HG03039 (cell line): Measurements from ENCODE around the gene TIMMDC1.

ENCODE experiments used
- ATAC-seq: cut with Tn5 transposase; IDR thresholded peaks from one replicate; pipeline ENCODE4 v1.9.1; 2021; ENCODE audit warnings: mild to moderate bottlenecking, moderate library complexity; ENCODE audit not compliant: unreplicated experiment

The TIMMDC1 gene, protein sequence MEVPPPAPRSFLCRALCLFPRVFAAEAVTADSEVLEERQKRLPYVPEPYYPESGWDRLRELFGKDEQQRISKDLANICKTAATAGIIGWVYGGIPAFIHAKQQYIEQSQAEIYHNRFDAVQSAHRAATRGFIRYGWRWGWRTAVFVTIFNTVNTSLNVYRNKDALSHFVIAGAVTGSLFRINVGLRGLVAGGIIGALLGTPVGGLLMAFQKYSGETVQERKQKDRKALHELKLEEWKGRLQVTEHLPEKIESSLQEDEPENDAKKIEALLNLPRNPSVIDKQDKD

GRCh38 chr3:119498186-119499011, at the start of gene TIMMDC1:
TSS of gene TIMMDC1 (plus strand) at chr3:119498547. CDS start at chr3:119498734, 187 bp downstream.
- ATAC-seq, result peak; percentile 99

DNA sequence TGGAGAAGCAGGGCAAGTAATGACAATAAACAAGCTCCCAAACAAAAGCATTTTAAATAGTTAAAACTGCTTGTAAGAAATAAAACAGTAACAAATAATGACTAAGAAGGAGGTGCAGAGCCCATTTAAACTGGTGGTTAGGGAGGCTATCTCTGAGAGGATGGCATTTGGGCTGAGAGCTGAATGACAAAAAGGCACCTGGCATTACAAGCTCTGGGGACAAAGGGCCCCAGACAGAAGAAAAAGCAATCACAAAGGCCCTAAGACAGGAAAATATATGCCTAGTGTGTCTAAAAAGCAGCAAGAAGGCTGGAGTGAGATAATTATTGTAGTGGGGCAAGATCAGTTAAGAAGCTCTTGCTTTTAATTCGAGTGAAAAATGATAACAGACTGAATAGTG, 44.5 kb upstream of the TIMMDC1 start:
- no peak for ATAC-seq

DNA sequence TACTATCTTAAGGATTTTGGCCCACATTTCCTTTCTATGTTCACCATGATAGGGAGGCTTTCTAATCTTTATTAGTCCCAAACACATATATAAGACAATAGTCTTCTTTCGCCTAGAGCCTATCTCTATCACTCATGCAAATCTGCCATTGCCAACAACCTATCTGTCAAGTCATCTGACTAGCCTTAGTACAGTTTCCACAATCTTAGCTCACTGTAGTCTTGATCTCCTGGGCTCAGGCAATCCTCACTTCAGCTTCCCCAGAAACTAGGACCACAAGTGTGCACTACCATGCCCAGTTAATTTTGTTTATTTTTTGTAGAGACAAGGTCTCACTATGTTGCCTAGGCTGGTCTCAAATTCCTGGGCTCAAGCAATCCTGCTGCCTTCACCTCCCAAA, 41.9 kb upstream of the TIMMDC1 start:
- no peak for ATAC-seq

GRCh38 chr3:119457246-119457645, 41.1 kb upstream of the TIMMDC1 start:
- no peak for ATAC-seq

DNA sequence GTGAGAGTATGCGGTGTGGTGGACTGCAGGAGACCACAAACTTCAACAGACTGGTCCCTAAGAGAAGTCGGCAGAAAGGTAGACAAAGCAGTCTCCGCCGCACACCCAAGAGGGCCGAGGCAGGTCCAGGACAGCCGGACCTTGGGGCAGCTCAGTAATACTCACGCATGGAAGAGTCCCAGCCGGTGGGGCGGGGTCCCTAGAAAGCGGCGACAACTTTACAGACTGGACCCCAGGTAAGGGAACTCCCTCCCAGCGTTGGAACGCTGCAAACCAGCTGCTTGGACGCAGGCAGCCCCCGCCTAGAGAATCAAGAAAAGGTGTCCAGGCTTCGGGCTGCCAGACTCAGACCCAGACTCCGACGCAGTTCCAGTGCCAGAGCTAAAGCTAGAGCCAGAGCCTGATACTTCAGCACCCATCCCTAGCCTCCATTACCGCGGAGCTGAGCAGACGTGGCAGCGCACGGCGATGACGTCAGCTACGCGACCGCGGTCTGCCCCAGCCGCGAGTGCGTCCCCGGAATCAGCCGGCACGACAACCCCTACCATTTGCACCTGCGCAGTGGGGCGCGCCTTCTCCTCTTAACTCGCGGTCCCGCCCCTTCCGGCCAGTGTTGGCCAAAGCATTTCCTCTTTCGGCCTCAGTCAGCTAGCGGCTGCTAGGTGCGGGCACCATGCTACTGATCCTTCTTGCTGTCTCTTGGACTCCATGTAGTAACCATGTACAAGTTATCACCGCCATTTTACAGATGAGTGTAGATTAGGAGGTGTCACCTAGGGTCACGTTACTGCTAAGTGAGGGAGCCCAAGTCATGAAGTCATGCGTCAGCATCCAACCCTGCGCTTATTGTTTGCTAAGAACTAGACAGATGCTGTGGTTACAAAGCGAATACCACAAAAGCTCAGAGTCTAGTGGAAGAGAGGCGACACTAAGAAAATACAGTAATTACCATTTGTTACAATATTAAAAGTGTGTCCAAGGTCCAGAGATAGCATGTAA, 34.9 kb upstream of the TIMMDC1 start, which contains the start of gene TMEM39A:
Gene TMEM39A (minus strand): TSS at position 445 of the 999 bp plus-strand sequence. CDS start 1,541 bp downstream, outside the sequence.
- ATAC-seq, result peak; percentile 88

GRCh38 chr3:119468041-119468440, 30.3 kb upstream of the TIMMDC1 start:
- ATAC-seq, result no peak

- no peak for ATAC-seq
Measured at GRCh38 chr3:119469418-119470189, 28.7 kb upstream of the TIMMDC1 start.

- ATAC-seq, result no peak
Measured at GRCh38 chr3:119470866-119471265, 27.5 kb upstream of the TIMMDC1 start.

DNA sequence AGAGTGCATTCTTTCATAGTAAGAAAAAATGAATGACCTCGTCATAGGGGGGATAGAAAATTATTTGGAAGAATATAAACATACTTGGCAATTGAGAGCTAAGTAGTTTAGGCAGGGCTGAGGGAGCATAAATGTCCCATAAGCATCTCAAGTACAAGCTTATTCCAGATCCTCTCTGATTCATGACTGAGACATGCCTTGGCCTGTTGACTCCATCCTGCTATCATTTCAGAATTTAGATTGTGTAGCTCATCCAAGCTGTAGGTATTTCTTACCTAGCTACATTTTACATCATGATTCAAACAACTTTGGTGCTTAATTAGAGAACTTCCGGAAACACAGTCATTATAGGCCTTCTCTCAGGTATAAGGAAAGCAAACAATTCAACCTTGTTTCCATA, 17.3 kb upstream of the TIMMDC1 start:
- no peak for ATAC-seq

DNA sequence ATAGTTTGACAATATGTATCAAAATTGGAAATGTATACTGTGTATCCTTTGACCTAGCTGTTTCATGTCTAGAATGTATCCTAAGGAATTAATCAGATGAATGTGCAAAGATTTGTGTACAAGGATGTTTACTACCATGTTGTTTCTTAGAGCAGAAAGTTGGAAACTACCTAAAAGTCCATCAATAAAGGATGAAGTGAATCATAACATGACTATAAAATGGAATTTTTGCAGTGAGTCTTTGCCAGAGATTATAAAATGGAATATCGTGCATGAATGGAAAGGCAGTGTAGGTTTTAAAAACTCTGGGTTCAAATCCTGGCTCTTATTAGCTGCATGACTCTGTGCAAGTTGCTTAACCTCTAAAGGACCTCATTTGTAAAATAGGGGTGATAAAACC, 15.2 kb upstream of the TIMMDC1 start:
- no peak for ATAC-seq

- no peak for ATAC-seq
Measured at GRCh38 chr3:119485563-119485962, 12.8 kb upstream of the TIMMDC1 start.

- ATAC-seq, result no peak
Measured at GRCh38 chr3:119490153-119490552, 8.2 kb upstream of the TIMMDC1 start.

GRCh38 chr3:119492128-119492527, 6.2 kb upstream of the TIMMDC1 start:
- ATAC-seq, result no peak

- ATAC-seq, result no peak
Measured at GRCh38 chr3:119492810-119493209, 5.5 kb upstream of the TIMMDC1 start.

DNA sequence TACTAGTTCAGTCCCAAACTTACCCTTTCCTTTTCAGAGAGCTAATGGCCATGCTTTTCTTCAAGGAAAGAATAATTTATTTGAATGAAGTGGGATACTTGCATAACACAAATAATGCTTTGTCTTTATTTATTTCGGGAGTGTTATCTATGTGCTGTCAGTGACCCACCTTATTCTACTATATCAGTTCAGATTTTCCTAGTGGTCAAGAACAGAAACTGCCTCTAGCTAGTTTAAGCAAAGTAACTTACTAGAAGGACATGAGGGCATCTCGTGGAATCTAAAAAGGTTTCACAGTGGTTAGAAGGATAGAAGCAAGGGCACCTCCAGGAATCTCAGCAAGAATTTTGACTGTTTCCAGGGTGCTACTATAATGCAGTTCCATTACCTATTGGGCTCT, 3.8 kb upstream of the TIMMDC1 start:
- ATAC-seq, result no peak

DNA sequence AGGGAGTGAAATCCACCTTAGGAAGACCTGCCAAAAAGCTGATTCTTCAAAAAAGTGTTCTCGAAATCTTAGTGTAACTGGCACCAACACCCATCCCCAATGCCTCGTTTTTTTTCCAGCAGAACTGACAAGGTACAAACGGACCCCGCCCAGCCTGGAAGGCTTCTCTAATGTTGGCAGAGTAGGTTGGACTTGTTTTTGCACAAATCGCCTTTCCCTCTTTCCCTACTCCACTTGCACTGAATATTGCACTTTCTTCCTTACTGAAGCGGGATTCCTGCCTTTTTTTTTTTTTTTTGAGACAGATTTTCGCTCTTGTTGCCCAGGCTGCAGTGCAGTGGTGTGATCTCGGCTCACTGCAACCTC, 544 bp upstream of the TIMMDC1 start:
- no peak for ATAC-seq

DNA sequence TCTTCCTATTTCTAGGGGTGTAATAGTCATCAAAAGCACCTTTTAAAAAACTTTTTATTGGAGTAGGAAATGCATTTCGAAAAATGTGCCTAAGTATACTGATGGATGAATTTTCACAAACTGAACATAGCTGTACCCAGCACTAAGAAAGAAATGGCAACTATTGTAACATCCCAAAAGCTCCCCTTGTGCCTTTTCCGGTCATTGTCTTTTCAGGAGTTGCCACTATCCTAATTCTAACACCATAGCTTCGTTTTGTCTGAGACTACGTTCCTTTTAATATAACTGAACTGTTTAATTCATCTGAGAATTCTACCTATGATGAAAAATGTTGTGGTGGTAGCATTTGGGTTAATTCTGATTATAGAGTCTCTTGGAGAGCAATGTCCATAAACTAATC, 1.9 kb downstream of the TIMMDC1 start:
- no peak for ATAC-seq

DNA sequence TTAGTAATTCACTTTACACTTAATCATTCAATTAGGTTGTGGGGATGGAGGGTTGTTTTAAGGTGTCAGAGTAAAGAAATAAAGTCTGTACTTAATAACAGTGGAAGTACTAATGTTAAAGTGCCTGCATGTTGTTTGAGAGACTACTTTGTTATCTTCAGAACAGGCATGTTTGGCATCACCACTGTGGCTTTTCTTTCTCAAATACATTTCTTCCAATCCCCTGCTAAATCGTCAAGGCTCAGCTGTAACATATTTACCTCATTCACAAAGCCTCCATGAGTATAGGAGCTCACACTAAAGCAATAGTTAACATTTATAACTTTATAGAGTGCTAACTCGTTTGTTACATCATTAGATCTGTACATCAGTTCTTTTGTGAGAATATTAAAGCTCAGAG, 2.6 kb downstream of the TIMMDC1 start:
- ATAC-seq, result no peak

GRCh38 chr3:119506631-119507030, 8.3 kb downstream of the TIMMDC1 start:
- ATAC-seq, result no peak

DNA sequence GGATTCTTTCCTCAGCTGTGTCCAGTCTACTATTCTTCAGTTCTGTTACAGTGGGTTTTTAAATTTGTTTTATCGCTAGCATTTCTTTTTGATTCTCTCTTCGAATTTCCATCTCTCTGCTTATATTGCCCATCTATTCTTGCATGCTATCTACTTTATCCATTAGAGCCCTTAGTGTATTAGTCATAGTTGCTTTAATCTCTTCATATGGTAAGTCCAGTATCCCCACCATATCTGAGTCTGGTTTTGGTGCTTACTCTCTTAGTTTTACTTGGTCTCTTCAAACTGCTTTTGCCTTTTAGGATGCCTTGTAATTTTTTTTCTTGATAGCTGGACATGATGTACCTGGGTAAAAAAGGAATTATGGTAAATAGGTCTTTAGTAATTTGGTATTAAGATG, 9.1 kb downstream of the TIMMDC1 start:
- no peak for ATAC-seq
